Endothelial cell of umbilical vein (primary cell): ENCODE results near the gene SLC7A6OS. TPM values are rescaled to one million over a fixed set of nuclear protein-coding genes. Genes with fewer than 3 reads are reported as not detected.

Experiments used
- BruUV-seq: library from RNA; stranded (reverse); fragments of 400-500 nt; replicated peaks from 2 replicates; lab custom pipeline; 2021; lab: Mats Ljungman, UMichigan
- CTCF ChIA-PET: fragments of 300-600, 350-600 bp; sonication (Branson Sonifier 250); formaldehyde crosslinking; loops from one replicate; lab custom pipeline; 2021; ENCODE audit warnings: antibody characterized with exemption, inconsistent platforms; lab: Charles Lee
- POLR2A ChIA-PET: fragments of 300-600, 350-600 bp; sonication (Branson Sonifier 250); formaldehyde crosslinking; loops from one replicate; lab custom pipeline; 2021; ENCODE audit warnings: antibody characterized with exemption, inconsistent platforms; lab: Charles Lee
- DNase-seq: peaks from one replicate; pipeline ENCODE4 v3.0.0-alpha.2; 2011; ENCODE audit warnings: low read depth, low spot score
- FAIRE-seq: peaks from 2 replicates; lab custom pipeline; 2011; peaks lifted over from hg19 to GRCh38; lab: Jason Lieb, UNC
- H2AFZ ChIP-seq: 2 replicates; pipeline ENCODE4 v1.6.0; 2012; ENCODE audit warnings: low read depth, low read length, control low read depth, inconsistent platforms
- H3K27ac ChIP-seq: 2 replicates; pipeline ENCODE4 v1.5.1; 2011; ENCODE audit warnings: low read depth, mild to moderate bottlenecking, control low read depth, low read length, moderate library complexity; ENCODE audit not compliant: insufficient read depth
- H3K27me3 ChIP-seq, 2 experiments: 2 replicates each; pipeline versions ENCODE4 v1.6.0 to v1.6.1; 2011; ENCODE audit warnings: low read length in 2 of 2, mixed read lengths in 1 of 2; ENCODE audit not compliant: control insufficient read depth in 2 of 2, insufficient read depth in 2 of 2
- H3K36me3 ChIP-seq, 2 experiments: 2 replicates in 1 of 2; 3 replicates in 1 of 2; pipeline ENCODE4 v1.5.1; 2011; ENCODE audit warnings: low read length in 2 of 2, mild to moderate bottlenecking in 1 of 2, moderate library complexity in 1 of 2; ENCODE audit not compliant: control insufficient read depth in 2 of 2, insufficient read depth in 2 of 2; ENCODE audit errors: extremely low read depth in 1 of 2
- H3K4me1 ChIP-seq: 3 replicates; pipeline ENCODE4 v1.5.1; 2011; ENCODE audit warnings: mild to moderate bottlenecking, low read length; ENCODE audit not compliant: control insufficient read depth, insufficient read depth; ENCODE audit errors: extremely low read depth
- H3K4me2 ChIP-seq: 2 replicates; pipeline ENCODE4 v1.6.1; 2011; ENCODE audit warnings: low read length, control low read depth, mixed read lengths; ENCODE audit not compliant: insufficient read depth
- H3K4me3 ChIP-seq, 3 experiments: fragments of 200-600 bp in 1 of 3; sonication (generic), shearing (Covaris generic) in 1 of 3; replicated peaks in 1 of 3; 2 replicates each; pipeline ENCODE4 v1.5.1; 2011 to 2016; ENCODE audit warnings: control low read depth in 3 of 3, low read length in 3 of 3, mild to moderate bottlenecking in 2 of 3, inconsistent platforms in 1 of 3, low read depth in 1 of 3, moderate library complexity in 1 of 3; ENCODE audit not compliant: insufficient read depth in 1 of 3
- H3K79me2 ChIP-seq: 2 replicates; pipeline ENCODE4 v1.6.0; 2012; ENCODE audit warnings: low read length, inconsistent platforms; ENCODE audit not compliant: control insufficient read depth, insufficient read depth
- H3K9ac ChIP-seq: replicated peaks from 2 replicates; pipeline ENCODE3; 2011; ENCODE audit warnings: low read length, control low read depth; ENCODE audit not compliant: insufficient read depth; ENCODE audit errors: extremely low read depth
- H3K9me1 ChIP-seq: replicated peaks from 3 replicates; pipeline ENCODE4 v1.6.0; 2011; ENCODE audit warnings: mild to moderate bottlenecking, low read length; ENCODE audit not compliant: control insufficient read depth, insufficient read depth; ENCODE audit errors: extremely low read depth
- H3K9me3 ChIP-seq: replicated peaks from 2 replicates; pipeline ENCODE4 v1.5.1; 2012; ENCODE audit warnings: low read length, inconsistent platforms; ENCODE audit not compliant: control insufficient read depth, insufficient read depth
- H4K20me1 ChIP-seq: replicated peaks from 2 replicates; pipeline ENCODE3; 2011; ENCODE audit warnings: mild to moderate bottlenecking, low read length; ENCODE audit not compliant: control insufficient read depth, insufficient read depth; ENCODE audit errors: extremely low read depth
- CTCF ChIP-seq, 2 donors: IDR thresholded peaks; 1 replicate in 1 of 2; 2 replicates in 1 of 2; pipeline ENCODE4 v1.5.1; 2011; ENCODE audit warnings: low read length in 2 of 2, mild to moderate bottlenecking in 2 of 2, moderate library complexity in 2 of 2, control low read depth in 1 of 2, inconsistent platforms in 1 of 2, low read depth in 1 of 2; ENCODE audit not compliant: insufficient read depth in 1 of 2; ENCODE audit errors: extremely low read depth in 1 of 2
- EZH2 ChIP-seq: IDR thresholded peaks from 2 replicates; pipeline ENCODE4 v1.6.1; 2012; ENCODE audit warnings: borderline replicate concordance, low read depth, mild to moderate bottlenecking, moderate library complexity, low read length, inconsistent platforms; ENCODE audit not compliant: severe bottlenecking
- FOS ChIP-seq: IDR thresholded peaks from 2 replicates; pipeline ENCODE4 v1.6.1; 2011; ENCODE audit warnings: mild to moderate bottlenecking, low read length, moderate library complexity, borderline replicate concordance; ENCODE audit not compliant: insufficient read depth
- GATA2 ChIP-seq: IDR thresholded peaks from 2 replicates; pipeline ENCODE4 v1.7.0; 2011; ENCODE audit warnings: low read depth, mild to moderate bottlenecking, moderate library complexity, mixed read lengths, low read length; ENCODE audit not compliant: insufficient read length, insufficient read depth
- JUN ChIP-seq: IDR thresholded peaks from 2 replicates; pipeline ENCODE4 v1.6.1; 2011; ENCODE audit warnings: borderline replicate concordance, low read depth; ENCODE audit not compliant: insufficient read length, insufficient read depth
- MAX ChIP-seq: IDR thresholded peaks from 2 replicates; pipeline ENCODE4 v1.6.1; 2011; ENCODE audit not compliant: insufficient read depth, insufficient read length
- MYC ChIP-seq: IDR thresholded peaks from one replicate; pipeline ENCODE4 v1.6.1; 2011; ENCODE audit warnings: mild to moderate bottlenecking, low read depth, low read length
- POLR2A ChIP-seq: IDR thresholded peaks from 2 replicates; pipeline ENCODE4 v1.6.1; 2012; ENCODE audit warnings: low read depth, mild to moderate bottlenecking, control low read depth, low read length
- POLR2AphosphoS5 ChIP-seq: IDR thresholded peaks from 2 replicates; pipeline ENCODE4 v1.6.1; 2012; ENCODE audit warnings: low read depth, mild to moderate bottlenecking, control low read depth, low read length, moderate library complexity; ENCODE audit not compliant: insufficient read depth
- dilution Hi-C: fragments of 300-500 bp; cut with MboI; formaldehyde crosslinking; loops from one replicate; pipeline ENCODE4 v1.15.0; 2019; ENCODE audit warnings: low sequenced_read_pairs; ENCODE audit not compliant: extremely low pct_ligation_motif_present
- intact Hi-C: fragments of 100-400 bp; cut with micrococcal nuclease; formaldehyde crosslinking; loops from one replicate; pipeline ENCODE4 v1.10.0; 2022
- polyA plus RNA-seq, 4 experiments: library from polyadenylated mRNA; depleted of rRNA in 3 of 4; stranded (reverse) in 3 of 4; unstranded in 1 of 4; fragments of >200 nt; gene quantifications; 2 replicates each; pipeline versions ENCODE4 v1.2.1 to v1.2.3, GENCODE V29; 2011 to 2012; ENCODE audit warnings: missing spikeins in 1 of 4
- total RNA-seq: library from RNA; stranded (reverse); gene quantifications from 2 replicates; pipeline ENCODE4 v1.2.3, GENCODE V29; 2021

SLC7A6OS gene
- total and polyA plus RNA-seq, 2 donors (not counting 3 experiments of a cell fraction or from before 2014, with no cell fraction given), result 8.3 to 22.9 TPM

GRCh38 chr16:68351991-68352431 lies 41.3 kb upstream of the SLC7A6OS start:
- FAIRE-seq (no peak), DNase-seq (no peak)
- BruUV-seq, result no TSS peak
- Histone ChIP-seq H3K79me2 (no peaks in the 10 kb centered on the region), H2AFZ (no peak overlapping the region), H3K27me3 (no peaks in the 10 kb centered on the region), H3K4me3 (no peak overlapping the region), H3K4me2 (no peak overlapping the region), H4K20me1 (no peaks in the 10 kb centered on the region), H3K36me3 (peaks cover 0 to 50% of the 10 kb centered on the region in 2 experiments), H3K9ac (no peak overlapping the region), H3K9me1 (no peaks in the 10 kb centered on the region), H3K9me3 (no peaks in the 10 kb centered on the region), H3K4me1 (no peaks in the 10 kb centered on the region), H3K27ac (no peak overlapping the region)
- CTCF ChIA-PET, result interaction anchor here (1.0 kb wide), 1 partner anchor 10 kb away, joined by 3 read pairs; no protein-coding TSS in a partner anchor
- intact Hi-C loops (no loop called here), dilution Hi-C loops (no loop called here)
- POLR2A ChIA-PET, result no interaction called here
- TF ChIP-seq POLR2AphosphoS5 (no peak), POLR2A (no peak), GATA2 (no peak), MYC (no peak), JUN (no peak), MAX (no peak), CTCF (IDR thresholded peaks at IDR 0.05; ENCODE audit: extremely low read depth in 1 of 2, insufficient read depth in 1 of 2, low read depth in 1 of 2, low read length in 2 of 2) (no peak), EZH2 (no peak), FOS (no peak)
